Body of pancreas (tissue), 4 donors: ENCODE results near the gene TRMT10C.

Source experiments
- POLR2A ChIP-seq, 3 donors: fragments of 450-650 bp; IDR thresholded peaks; one replicate each; pipeline ENCODE4 v1.6.1; 2016; ENCODE audit warnings: antibody characterized with exemption in 3 of 3, mild to moderate bottlenecking in 2 of 3
- TF ChIP-seq, protein P1 (sequence below), 7 experiments: fragments of 450-650 bp in 4 of 7; fragments of 200-600 bp in 3 of 7; sonication (generic) in 3 of 7; IDR thresholded peaks; one replicate each; pipeline ENCODE4 v1.5.1; 2016 to 2019; ENCODE audit warnings: antibody characterized with exemption in 7 of 7

DNA sequence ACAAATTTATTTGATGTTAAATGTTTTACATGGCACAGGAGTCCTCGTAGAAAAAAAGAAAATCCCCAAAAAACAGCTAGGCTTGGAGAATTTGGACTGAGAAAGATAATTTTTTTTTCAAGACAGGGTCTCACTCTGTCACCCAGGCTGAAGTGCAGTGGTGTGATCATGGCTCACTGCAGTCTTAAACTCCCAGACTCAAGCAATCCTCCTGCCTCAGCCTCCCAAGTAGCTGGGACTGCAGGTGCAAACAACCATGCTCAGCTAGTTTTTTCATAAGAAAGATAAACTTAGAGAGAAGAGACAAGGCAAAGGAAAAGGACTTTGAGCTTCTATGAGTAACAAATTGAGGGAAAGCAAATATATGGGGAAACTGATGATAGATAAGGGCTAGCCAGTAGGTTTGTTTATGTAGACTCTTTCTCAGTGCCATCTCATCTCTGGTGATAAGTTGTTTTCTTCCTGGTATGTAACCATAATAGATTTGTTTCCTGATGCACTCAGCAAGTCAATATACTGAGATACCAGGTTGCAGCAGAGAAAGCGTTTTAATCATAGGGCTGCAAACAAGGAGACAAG, 13.1 kb upstream of the TRMT10C start:
- TF ChIP-seq, protein P1, sequence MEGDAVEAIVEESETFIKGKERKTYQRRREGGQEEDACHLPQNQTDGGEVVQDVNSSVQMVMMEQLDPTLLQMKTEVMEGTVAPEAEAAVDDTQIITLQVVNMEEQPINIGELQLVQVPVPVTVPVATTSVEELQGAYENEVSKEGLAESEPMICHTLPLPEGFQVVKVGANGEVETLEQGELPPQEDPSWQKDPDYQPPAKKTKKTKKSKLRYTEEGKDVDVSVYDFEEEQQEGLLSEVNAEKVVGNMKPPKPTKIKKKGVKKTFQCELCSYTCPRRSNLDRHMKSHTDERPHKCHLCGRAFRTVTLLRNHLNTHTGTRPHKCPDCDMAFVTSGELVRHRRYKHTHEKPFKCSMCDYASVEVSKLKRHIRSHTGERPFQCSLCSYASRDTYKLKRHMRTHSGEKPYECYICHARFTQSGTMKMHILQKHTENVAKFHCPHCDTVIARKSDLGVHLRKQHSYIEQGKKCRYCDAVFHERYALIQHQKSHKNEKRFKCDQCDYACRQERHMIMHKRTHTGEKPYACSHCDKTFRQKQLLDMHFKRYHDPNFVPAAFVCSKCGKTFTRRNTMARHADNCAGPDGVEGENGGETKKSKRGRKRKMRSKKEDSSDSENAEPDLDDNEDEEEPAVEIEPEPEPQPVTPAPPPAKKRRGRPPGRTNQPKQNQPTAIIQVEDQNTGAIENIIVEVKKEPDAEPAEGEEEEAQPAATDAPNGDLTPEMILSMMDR (IDR thresholded peaks at IDR 0.05) = no peak
- no peak for TF ChIP-seq POLR2A (IDR thresholded peaks at IDR 0.05)
